ENCODE measurements around the gene FAM193B.

The FAM193B gene

DNA sequence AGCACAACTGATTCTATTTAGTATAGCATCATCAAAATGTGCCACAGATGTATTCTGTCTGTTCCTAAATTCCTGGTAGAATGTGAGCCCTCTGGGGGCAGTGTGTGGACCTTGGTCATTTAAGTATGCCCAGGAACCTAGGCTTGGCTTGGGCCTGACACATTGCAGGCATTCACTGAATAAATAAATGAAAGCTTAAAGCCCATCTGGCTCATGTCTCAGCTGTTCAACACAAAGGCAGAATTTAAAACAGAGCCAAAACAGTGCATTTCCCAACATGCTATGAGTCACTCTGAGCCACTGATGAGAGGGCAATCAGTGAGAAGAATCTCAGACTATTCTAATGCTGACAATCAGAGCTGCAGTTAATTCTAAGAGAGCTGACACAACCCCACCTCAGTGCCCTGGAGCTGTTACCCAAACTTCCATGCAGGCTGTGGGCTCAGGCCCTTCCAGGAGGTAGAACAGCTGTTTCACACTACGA lies 8.1 kb downstream of the FAM193B start:
- no peak overlapping the region for H3K4me3 ChIP-seq (ENCODE audit: low read depth, low read length)
- peak; percentile 8; the same call in 1 of the 2 replicates for TF ChIP-seq CTCF (IDR thresholded peaks at IDR 0.05; ENCODE audit: low read depth, low read length)

GRCh38 chr5:177545487-177546257 lies 8.7 kb downstream of the FAM193B start:
- H3K4me3 ChIP-seq (ENCODE audit: low read depth, low read length): no peak overlapping the region
- TF ChIP-seq CTCF (IDR thresholded peaks at IDR 0.05; ENCODE audit: low read depth, low read length): no peak

GRCh38 chr5:177542816-177543465 lies 11.4 kb downstream of the FAM193B start:
- H3K4me3 ChIP-seq (ENCODE audit: low read depth, low read length): no peak overlapping the region
- no peak for TF ChIP-seq CTCF (IDR thresholded peaks at IDR 0.05; ENCODE audit: low read depth, low read length)

- no peak for TF ChIP-seq CTCF (IDR thresholded peaks at IDR 0.05; ENCODE audit: low read depth, low read length)
- H3K4me3 ChIP-seq (ENCODE audit: low read depth, low read length): no peak overlapping the region
These were observed 13.9 kb downstream of the FAM193B start for GRCh38 chr5:177540438-177540837.

GRCh38 chr5:177539411-177539810 lies 15.0 kb downstream of the FAM193B start:
- no peak for TF ChIP-seq CTCF (IDR thresholded peaks at IDR 0.05; ENCODE audit: low read depth, low read length)
- no peak overlapping the region for H3K4me3 ChIP-seq (ENCODE audit: low read depth, low read length)

DNA sequence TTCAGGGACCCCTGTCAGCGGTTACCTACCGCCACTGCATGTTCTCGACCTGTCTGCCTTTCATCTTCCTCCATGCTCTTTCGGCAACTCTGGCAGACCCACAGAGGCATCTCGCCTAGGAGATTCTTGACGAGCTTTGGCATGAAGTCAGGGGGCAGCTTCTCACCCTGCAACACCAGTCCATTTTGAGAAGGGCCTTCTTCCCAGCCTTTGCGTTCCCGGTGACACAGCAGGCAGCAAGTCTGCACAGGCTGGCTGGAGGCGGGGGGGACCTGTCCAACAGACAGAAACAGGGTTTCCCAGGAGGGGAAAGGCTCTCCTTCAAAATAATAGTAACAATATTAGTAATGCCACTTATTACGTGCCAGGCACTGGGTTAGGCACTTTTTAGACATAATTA lies 15.5 kb downstream of the FAM193B start:
- no peak for TF ChIP-seq CTCF (IDR thresholded peaks at IDR 0.05; ENCODE audit: low read depth, low read length)
- H3K4me3 ChIP-seq (ENCODE audit: low read depth, low read length): no peak overlapping the region
